ENCODE results near the gene CLCA1. TPM values are rescaled to one million over a fixed set of nuclear protein-coding genes. Genes with fewer than 3 reads are reported as not detected.

The CLCA1 gene
- total RNA-seq, 2 donors from 2014 or later: not detected

DNA sequence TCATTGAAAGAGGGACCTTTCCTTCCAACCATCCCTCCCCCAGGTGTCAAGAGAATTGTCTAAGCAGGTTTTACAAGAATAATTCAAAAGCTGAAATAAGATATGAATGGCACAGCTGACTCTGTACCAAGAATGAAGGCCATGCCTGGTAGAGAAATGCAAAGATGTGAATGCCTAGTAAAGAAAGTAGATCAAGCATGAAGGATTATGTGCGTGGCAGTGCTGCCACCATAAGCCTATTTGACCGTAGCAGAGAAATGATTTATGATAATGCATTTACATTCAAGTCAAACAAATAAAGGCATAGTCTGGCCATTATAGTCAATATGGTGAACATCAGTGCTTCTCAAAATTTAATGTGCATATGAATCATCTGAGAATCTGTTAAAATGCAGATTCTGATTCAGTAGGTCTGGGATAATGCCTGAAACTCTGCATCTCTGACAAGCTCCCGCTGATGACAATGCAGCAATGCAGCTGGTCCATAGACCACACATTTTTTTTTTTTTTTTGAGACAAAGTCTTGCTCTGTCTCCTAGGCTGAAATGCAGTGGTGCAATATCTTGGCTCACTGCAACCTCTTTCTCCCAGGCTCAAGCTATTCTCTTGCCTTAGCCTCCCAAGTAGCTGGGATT lies 61.6 kb downstream of the CLCA1 start:
- intact Hi-C loops (cut with DNase I): no loop called here
- DNase-seq (ENCODE audit: low spot score): no peak

DNA sequence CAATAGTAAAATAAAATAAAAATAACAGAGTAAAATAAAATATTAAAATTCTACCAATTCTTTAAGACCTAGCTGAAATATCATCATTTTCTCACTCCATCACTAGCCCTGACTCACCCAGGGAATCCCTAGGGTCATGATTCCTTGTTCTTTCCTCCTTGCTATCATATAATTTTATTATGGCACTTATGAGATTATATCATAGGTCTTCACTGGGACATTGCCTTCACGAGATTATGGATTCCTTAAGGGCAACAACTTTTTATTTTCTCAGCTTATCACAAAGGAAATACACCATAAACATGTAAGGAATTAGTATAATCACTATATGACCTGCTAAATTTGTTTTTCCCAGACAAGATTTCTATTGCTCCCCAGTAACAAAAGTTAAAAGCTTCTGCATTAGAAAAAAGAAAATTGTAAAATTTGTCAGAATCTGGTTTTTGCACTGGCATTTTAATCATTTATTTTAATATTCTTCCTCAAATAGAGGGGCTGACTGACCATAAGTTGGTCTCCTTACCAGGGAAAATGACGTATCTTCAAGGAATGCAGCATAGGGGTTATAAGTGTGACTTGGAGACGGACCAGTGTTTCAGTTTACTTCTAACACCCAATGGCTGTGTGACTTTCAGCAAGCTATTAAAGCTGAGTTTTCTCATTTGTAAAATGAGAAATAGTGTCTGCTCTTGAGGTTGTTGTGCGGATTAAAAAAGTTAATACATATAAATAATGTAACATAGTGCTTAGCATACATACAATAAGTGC lies 69.4 kb downstream of the CLCA1 start:
- no peak for DNase-seq (ENCODE audit: low spot score)
- intact Hi-C loops (cut with DNase I): no loop called here

DNA sequence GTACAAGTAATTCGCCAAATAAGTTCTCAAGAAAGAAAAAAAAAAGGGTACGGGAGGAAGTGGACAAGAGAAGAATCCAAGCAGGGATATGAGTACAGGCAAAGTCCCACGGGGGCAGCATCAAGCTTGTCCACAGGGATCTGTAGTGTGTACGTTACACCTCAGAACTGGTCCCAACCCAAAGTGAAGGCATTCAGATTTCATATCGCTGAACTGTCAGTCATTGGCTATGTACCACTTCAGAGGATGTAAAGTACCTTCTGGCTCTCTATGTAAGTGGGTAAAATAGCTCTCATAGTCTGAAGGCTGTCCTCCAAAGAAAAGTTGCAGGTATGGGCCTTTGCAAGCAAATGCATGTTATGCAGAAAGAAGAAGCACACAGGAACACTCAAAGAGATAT lies 70.0 kb downstream of the CLCA1 start:
- no peak for DNase-seq (ENCODE audit: low spot score)
- intact Hi-C loops (cut with DNase I): no loop called here

DNA sequence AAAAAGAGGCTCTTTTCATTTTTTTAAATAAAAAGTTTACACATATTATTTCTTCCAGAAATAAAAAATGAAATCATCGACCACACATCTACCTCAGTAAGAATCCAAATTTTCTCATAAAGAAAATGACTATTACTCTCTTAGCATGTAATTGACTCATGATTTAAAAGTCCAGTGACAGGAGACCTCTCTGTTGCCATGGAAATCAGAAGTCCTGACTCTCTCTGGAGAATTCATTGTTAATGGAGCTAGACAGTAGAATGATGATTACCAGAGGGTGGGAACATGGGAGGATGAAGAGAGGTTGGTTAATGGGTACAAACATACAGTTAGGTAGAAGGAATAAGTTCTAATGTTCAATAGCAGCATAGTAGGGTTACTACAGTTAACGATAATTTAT lies 73.1 kb downstream of the CLCA1 start:
- intact Hi-C loops (cut with DNase I): no loop called here
- DNase-seq (ENCODE audit: low spot score): no peak

DNA sequence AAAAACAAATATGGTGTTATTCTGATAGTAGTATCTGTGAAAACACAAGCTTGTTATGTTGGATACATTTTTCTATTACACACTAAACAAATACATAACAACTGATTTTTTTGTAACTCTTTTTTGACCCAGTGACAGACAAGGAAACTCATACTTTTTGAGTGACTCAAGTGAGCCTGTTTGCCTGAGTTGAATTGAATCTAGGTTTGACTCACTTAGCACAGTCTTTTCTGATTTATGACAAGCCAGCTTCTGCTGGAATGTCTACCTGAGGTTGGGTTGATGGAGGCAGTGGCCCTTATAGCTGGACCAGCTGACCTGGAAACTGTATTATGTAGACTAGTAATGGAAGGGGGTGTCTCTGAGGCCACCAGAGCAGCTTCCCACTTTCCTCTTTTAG lies 73.9 kb downstream of the CLCA1 start:
- DNase-seq (ENCODE audit: low spot score): no peak
- intact Hi-C loops (cut with DNase I): no loop called here

DNA sequence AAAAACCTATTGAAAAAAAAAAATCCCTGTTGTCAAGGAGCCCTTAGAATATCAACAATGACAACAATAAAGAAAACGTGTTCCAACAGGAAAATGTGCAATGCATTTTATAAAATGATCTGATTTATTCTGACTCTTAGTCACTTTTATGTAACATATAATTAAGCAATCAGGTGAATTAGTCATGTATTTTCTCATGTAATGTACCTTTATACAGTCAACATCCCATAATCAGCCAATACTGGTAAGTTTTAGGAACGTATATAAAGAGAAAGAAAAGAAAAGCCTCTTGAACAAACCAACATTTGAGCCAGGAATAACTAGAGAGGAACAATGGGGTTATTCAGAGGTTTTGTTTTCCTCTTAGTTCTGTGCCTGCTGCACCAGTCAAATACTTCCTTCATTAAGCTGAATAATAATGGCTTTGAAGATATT lies 78.1 kb downstream of the CLCA1 start, which contains the start of gene CLCA4:
Gene CLCA4 (plus strand): TSS at position 292 of the 435 bp plus-strand sequence. CDS start 42 bp downstream, at position 334.
- intact Hi-C loops (cut with DNase I): no loop called here
- no peak for DNase-seq (ENCODE audit: low spot score)

DNA sequence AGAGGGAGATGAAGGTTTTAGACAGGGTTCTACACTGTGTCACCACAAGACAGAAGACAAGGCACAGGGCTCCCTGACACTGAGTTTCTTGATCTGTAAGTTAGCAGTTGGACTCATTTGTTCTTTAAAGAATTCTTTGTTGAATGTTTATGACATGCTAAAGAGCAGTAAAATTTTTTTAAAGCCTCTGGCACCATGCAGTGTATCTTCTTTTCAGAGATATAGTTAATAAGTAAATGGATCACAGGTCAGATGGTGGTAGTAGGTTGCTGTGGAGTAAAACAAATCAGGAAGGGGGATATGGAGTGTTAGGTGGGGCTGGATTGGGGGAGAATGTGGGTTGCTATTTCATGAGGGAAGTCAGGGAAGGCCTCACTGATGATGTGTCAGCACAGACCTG lies 80.1 kb downstream of the CLCA1 start:
- DNase-seq (ENCODE audit: low spot score): no peak
- intact Hi-C loops (cut with DNase I): no loop called here

Other genes starting within 250 kb of the CLCA1 start
- gene ODF2L, start 72.6 kb upstream of the CLCA1 start, total RNA-seq: 10 to 100 TPM; 25.9 to 33.6 TPM
- gene CLCA2, start 44.8 kb upstream of the CLCA1 start, total RNA-seq: under 1 TPM; 0.10 to 0.32 TPM
- not detected for gene CLCA4, start 78.2 kb downstream of the CLCA1 start, total RNA-seq
- gene SH3GLB1, start 235.6 kb downstream of the CLCA1 start, total RNA-seq: 100 to 1,000 TPM; 105 to 129 TPM